HepG2 (cell line): ENCODE data around the gene XAGE1A. TPM values are rescaled to one million over a fixed set of nuclear protein-coding genes. Genes with fewer than 3 reads are reported as not detected.

ENCODE experiments used
- ATAC-seq: fragments of 200-7000 bp; cut with Tn5 transposase; 3 replicates; pipeline ENCODE4 v1.9.1; 2020; ENCODE audit warnings: mild to moderate bottlenecking, moderate library complexity
- BruUV-seq: library from RNA; stranded (reverse); fragments of 400-500 nt; replicated peaks from 2 replicates; lab custom pipeline; 2021; lab: Mats Ljungman, UMichigan
- CTCF ChIA-PET: fragments of 300-600 bp; formaldehyde crosslinking; extraction: SDS; loops from one replicate; lab custom pipeline; 2021; ENCODE audit warnings: low total read pairs, inconsistent platforms, low intra/inter-chr PET ratio; lab: Yijun Ruan, JAX
- POLR2A ChIA-PET: fragments of 350-600 bp; sonication (Branson Sonifier 250); formaldehyde crosslinking; loops from one replicate; lab custom pipeline; 2020; ENCODE audit warnings: antibody characterized with exemption, inconsistent platforms; lab: Yijun Ruan, JAX
- DNase-seq: peaks from one replicate; pipeline ENCODE4 v3.0.0-alpha.2; 2015; ENCODE audit warnings: low spot score
- FAIRE-seq: peaks from 3 replicates; lab custom pipeline; 2011; peaks lifted over from hg19 to GRCh38; lab: Jason Lieb, UNC
- H2AFZ ChIP-seq: one replicate; pipeline ENCODE4 v1.6.1; 2011; ENCODE audit warnings: low read length, inconsistent platforms
- H3K27ac ChIP-seq: fragments of 300-600 bp; 3 replicates; pipeline ENCODE4 v1.8.0; 2011; ENCODE audit warnings: mixed run types, mild to moderate bottlenecking, mixed read lengths, low read length, inconsistent platforms; ENCODE audit not compliant: insufficient read depth; ENCODE audit errors: extremely low read length
- H3K27me3 ChIP-seq, 2 experiments: fragments of 200-600 bp in 1 of 2; 2 replicates in 1 of 2; 3 replicates in 1 of 2; pipeline versions ENCODE4 v1.6.0 to v1.8.0; 2011; ENCODE audit warnings: low read length in 2 of 2, mild to moderate bottlenecking in 2 of 2, moderate library complexity in 2 of 2, inconsistent platforms in 1 of 2; ENCODE audit not compliant: insufficient read depth in 2 of 2, control insufficient read depth in 1 of 2
- H3K36me3 ChIP-seq, 2 experiments: fragments of 200-600 bp in 1 of 2; replicated peaks in 1 of 2; 2 replicates in 1 of 2; 3 replicates in 1 of 2; pipeline versions ENCODE4 v1.5.1 to v1.8.0; 2011; ENCODE audit warnings: low read length in 2 of 2, inconsistent platforms in 1 of 2; ENCODE audit not compliant: insufficient read depth in 2 of 2, control insufficient read depth in 1 of 2
- H3K4me1 ChIP-seq: 2 replicates; pipeline ENCODE4 v1.5.1; 2012; ENCODE audit warnings: low read length, inconsistent platforms; ENCODE audit not compliant: insufficient read depth
- H3K4me2 ChIP-seq: 2 replicates; pipeline ENCODE4 v1.6.0; 2011; ENCODE audit warnings: low read depth, low read length, inconsistent platforms
- H3K4me3 ChIP-seq, 3 experiments: fragments of 200-600 bp in 1 of 3; sonication (generic), shearing (Covaris generic) in 1 of 3; replicated peaks in 1 of 3; 2 replicates each; pipeline ENCODE4 v1.5.1; 2011 to 2016; ENCODE audit warnings: low read length in 3 of 3, inconsistent platforms in 2 of 3, low read depth in 2 of 3, mild to moderate bottlenecking in 2 of 3, control low read depth in 1 of 3, mixed read lengths in 1 of 3; ENCODE audit not compliant: insufficient read depth in 1 of 3
- H3K79me2 ChIP-seq: one replicate; pipeline ENCODE4 v1.6.1; 2011; ENCODE audit warnings: low read length, inconsistent platforms; ENCODE audit not compliant: insufficient read depth
- H3K9ac ChIP-seq: 2 replicates; pipeline ENCODE4 v1.6.0; 2011; ENCODE audit warnings: mild to moderate bottlenecking, low read depth, low read length, inconsistent platforms; ENCODE audit not compliant: insufficient read depth
- H3K9me3 ChIP-seq: 2 replicates; pipeline ENCODE4 v1.5.1; 2012; ENCODE audit warnings: mild to moderate bottlenecking, low read length
- H4K20me1 ChIP-seq: 2 replicates; pipeline ENCODE4 v1.6.0; 2011; ENCODE audit warnings: inconsistent platforms, mild to moderate bottlenecking, low read length, moderate library complexity; ENCODE audit not compliant: insufficient read depth
- FOXP1 ChIP-seq, 2 experiments: fragments of 450-650 bp in 1 of 2; IDR thresholded peaks; 2 replicates each; pipeline ENCODE4 v1.6.1; 2017 to 2018; ENCODE audit warnings: antibody characterized with exemption in 1 of 2
- HHEX ChIP-seq: IDR thresholded peaks from 2 replicates; pipeline ENCODE4 v1.6.1; 2016; ENCODE audit warnings: control low read depth
- PAWR ChIP-seq: sonication (generic); formaldehyde crosslinking; IDR thresholded peaks from 2 replicates; pipeline ENCODE4 v1.4.0; 2020; ENCODE audit warnings: missing genetic modification reagents, mild to moderate bottlenecking, borderline replicate concordance
- SNRNP70 ChIP-seq: fragments of 200-400 bp; formaldehyde crosslinking; IDR thresholded peaks from 2 replicates; pipeline ENCODE4 v1.6.1; 2017; ENCODE audit warnings: mild to moderate bottlenecking, low read depth, low read length, moderate library complexity
- ZFP37 ChIP-seq: sonication (generic); formaldehyde crosslinking; IDR thresholded peaks from 2 replicates; pipeline ENCODE4 v1.4.0; 2020; ENCODE audit warnings: missing genetic modification reagents, borderline replicate concordance
- ZNF501 ChIP-seq: sonication (generic); formaldehyde crosslinking; IDR thresholded peaks from 2 replicates; pipeline ENCODE4 v1.5.1; 2020; ENCODE audit warnings: mild to moderate bottlenecking, moderate library complexity, missing genetic modification reagents
- WGBS: methylation state at CpG from one replicate; pipeline ENCODE4 v1.1.6; 2017; ENCODE audit warnings: low lambda C conversion rate; 5-methylcytosine and 5-hydroxymethylcytosine counted together
- in situ Hi-C: cut with HindIII; loops from 2 replicates; pipeline ENCODE4 v1.10.0; 2017; ENCODE audit warnings: low pct_unique_long_range_greater_than_20kb; ENCODE audit not compliant: extremely low pct_ligation_motif_present
- intact Hi-C: fragments of 100-400 bp; cut with micrococcal nuclease; formaldehyde crosslinking; loops from one replicate; pipeline ENCODE4 v1.10.0; 2022; ENCODE audit not compliant: unreplicated experiment
- polyA plus RNA-seq, 8 experiments: library from polyadenylated mRNA; depleted of rRNA in 3 of 8; stranded (reverse) in 7 of 8; unstranded in 1 of 8; fragments of >200 nt; fragmentation: Illumina TruSeq in 4 of 8; extraction: Trizol in 4 of 8; gene quantifications; 2 replicates each; pipeline versions ENCODE4 v1.2.1 to v1.2.3, GENCODE V29; 2011 to 2016; ENCODE audit warnings: low read depth in 4 of 8, missing spikeins in 1 of 8, mixed read lengths in 1 of 8; ENCODE audit not compliant: insufficient read depth in 1 of 8
- total RNA-seq, 5 experiments: library from RNA; depleted of rRNA; stranded (reverse); fragments of >200 nt; fragmentation: Illumina TruSeq; extraction: Trizol; gene quantifications; 2 replicates each; pipeline ENCODE4 v1.2.3, GENCODE V29; 2016; ENCODE audit warnings: low read depth in 1 of 5
- TF ChIP-seq, protein P1 (sequence below): sonication (generic); formaldehyde crosslinking; IDR thresholded peaks from 2 replicates; pipeline ENCODE4 v1.4.0; 2020; ENCODE audit warnings: missing genetic modification reagents; ENCODE audit errors: not compliant biosample characterization
- TF ChIP-seq, protein P2 (sequence below): IDR thresholded peaks from 2 replicates; pipeline ENCODE4 v1.6.1; 2018; ENCODE audit warnings: missing genetic modification reagents

The XAGE1A gene
- total and polyA plus RNA-seq, 2 of the 13 experiments (the other 11 are each of a cell fraction or from before 2014, with no cell fraction given) = not detected

DNA sequence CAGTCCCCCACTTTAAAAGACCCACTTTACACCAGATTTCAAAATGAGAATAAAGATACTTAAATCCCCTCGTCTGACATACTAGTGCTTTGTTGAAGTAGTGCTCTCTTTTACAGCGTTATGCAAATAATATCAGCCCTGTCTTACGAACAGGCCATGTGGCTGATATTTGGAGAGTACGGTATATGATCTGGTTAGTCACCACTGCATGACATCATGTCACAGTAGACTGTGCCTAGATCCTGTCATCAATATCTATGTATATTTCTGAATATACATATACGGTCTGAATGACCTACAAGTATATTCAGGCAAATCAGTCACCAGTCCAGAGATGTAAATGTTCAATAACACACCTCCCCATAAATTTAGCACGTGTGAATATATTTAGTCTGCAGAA lies 46.7 kb downstream of the XAGE1A start:
- H3K9me3 ChIP-seq = no peaks in the 10 kb centered on the region
- no peak for TF ChIP-seq FOXP1 (IDR thresholded peaks at IDR 0.05)
- no peak for TF ChIP-seq FOXP1 (CRISPR knock-in tag; IDR thresholded peaks at IDR 0.05)
- TF ChIP-seq ZFP37 (CRISPR knock-in tag) = no peak
- no peak for TF ChIP-seq ZNF501 (CRISPR knock-in tag)
- no peak for TF ChIP-seq PAWR (CRISPR knock-in tag)
- TF ChIP-seq SNRNP70 = no peak
- TF ChIP-seq, protein P1, sequence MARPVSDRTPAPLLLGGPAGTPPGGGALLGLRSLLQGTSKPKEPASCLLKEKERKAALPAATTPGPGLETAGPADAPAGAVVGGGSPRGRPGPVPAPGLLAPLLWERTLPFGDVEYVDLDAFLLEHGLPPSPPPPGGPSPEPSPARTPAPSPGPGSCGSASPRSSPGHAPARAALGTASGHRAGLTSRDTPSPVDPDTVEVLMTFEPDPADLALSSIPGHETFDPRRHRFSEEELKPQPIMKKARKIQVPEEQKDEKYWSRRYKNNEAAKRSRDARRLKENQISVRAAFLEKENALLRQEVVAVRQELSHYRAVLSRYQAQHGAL (CRISPR knock-in tag) = no peak
- TF ChIP-seq, protein P2, sequence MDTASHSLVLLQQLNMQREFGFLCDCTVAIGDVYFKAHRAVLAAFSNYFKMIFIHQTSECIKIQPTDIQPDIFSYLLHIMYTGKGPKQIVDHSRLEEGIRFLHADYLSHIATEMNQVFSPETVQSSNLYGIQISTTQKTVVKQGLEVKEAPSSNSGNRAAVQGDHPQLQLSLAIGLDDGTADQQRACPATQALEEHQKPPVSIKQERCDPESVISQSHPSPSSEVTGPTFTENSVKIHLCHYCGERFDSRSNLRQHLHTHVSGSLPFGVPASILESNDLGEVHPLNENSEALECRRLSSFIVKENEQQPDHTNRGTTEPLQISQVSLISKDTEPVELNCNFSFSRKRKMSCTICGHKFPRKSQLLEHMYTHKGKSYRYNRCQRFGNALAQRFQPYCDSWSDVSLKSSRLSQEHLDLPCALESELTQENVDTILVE (CRISPR knock-in tag) = no peak
- no peak for TF ChIP-seq HHEX
- TF ChIP-seq, all 625 proteins: peak for 0
- POLR2A ChIA-PET = no interaction called here
- no peak for FAIRE-seq
- CTCF ChIA-PET = no interaction called here
- Histone ChIP-seq H4K20me1 (no peaks in the 10 kb centered on the region), H3K27me3 (no peaks in the 10 kb centered on the region), H3K9ac (no peak overlapping the region), H3K4me1 (no peaks in the 10 kb centered on the region), H3K4me2 (no peak overlapping the region), H3K4me3 (no peak overlapping the region), H3K27ac (no peak overlapping the region), H3K79me2 (no peaks in the 10 kb centered on the region), H3K36me3 (no peaks in the 10 kb centered on the region), H2AFZ (no peak overlapping the region)
- intact Hi-C loops = no loop called here
- no peak for DNase-seq
- WGBS = 46% methylated on average over 4 of the region's 6 CpGs
- ATAC-seq = no peak
- in situ Hi-C loops = no loop called here
- no TSS peak for BruUV-seq
